ENCODE results near the gene KLHL7. TPM values are rescaled to one million over a fixed set of nuclear protein-coding genes. Genes with fewer than 3 reads are reported as not detected.

KLHL7 gene, protein sequence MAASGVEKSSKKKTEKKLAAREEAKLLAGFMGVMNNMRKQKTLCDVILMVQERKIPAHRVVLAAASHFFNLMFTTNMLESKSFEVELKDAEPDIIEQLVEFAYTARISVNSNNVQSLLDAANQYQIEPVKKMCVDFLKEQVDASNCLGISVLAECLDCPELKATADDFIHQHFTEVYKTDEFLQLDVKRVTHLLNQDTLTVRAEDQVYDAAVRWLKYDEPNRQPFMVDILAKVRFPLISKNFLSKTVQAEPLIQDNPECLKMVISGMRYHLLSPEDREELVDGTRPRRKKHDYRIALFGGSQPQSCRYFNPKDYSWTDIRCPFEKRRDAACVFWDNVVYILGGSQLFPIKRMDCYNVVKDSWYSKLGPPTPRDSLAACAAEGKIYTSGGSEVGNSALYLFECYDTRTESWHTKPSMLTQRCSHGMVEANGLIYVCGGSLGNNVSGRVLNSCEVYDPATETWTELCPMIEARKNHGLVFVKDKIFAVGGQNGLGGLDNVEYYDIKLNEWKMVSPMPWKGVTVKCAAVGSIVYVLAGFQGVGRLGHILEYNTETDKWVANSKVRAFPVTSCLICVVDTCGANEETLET
- total RNA-seq (2022; extraction: Qiagen RNA extraction; ENCODE audit: low read depth) = 17.4 to 25.0 TPM (median 24.4 TPM) in 5 replicates

GRCh38 chr7:23105644-23106056 lies at the start of gene KLHL7:
KLHL7 (plus strand) TSS chr7:23105785; CDS start chr7:23106027, 242 bp downstream.

DNA sequence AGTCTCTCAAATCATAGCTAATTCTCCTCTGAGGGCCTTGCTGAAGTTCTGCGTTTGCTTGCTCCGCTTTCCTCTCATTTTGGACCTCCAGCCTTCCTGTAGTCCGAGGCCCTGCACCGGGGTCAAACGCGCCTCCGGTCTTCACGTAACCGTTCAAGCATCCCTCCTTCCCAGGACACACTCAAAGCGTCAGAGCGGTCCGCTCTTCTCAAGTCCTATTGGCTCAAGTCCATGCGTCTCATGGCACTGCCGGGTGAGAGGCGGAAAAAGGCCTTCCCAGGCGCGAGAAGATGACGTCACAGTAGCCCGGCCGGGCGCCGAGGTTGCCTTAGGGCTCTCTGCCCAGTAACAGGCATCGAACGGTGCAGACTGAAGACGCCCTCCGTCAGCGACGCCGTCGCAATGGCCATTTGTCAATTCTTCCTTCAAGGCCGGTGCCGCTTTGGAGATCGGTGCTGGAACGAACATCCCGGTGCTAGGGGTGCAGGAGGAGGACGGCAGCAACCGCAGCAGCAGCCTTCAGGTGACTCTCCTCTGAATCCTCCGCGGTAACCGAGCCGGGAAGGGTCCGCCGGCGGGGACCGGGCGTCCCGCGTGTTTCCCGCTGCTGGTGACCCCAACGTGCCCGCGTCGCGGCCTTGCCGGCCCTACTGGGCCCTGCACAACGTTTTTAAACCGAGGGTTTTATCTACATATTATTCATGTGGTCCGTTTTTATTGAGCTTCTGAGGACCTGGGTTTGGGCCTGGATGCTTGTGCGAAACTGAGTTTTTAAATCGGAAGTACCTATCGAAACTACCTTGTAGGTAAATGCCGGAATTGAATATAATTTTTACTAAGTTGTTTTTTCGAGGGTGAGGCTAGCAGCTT lies 76.3 kb downstream of the KLHL7 start, which contains the start of gene NUP42:
TSS of gene NUP42 (plus strand) at position 365 of the 870 bp plus-strand sequence. CDS start at position 403, 38 bp downstream.

Other genes starting within 250 kb of the KLHL7 start
- 9.9 to 25.6 TPM (median 18.0 TPM) in 5 replicates for gene HYCC1, start 91.7 kb upstream of the KLHL7 start, total RNA-seq (2022; extraction: Qiagen RNA extraction; ENCODE audit: low read depth)
- 23.3 to 31.8 TPM (median 27.1 TPM) in 5 replicates for gene NUP42, start 76.3 kb downstream of the KLHL7 start, total RNA-seq (2022; extraction: Qiagen RNA extraction; ENCODE audit: low read depth)
- 1.7 to 3.3 TPM (median 2.6 TPM) in 5 replicates for gene GPNMB, start 141.0 kb downstream of the KLHL7 start, total RNA-seq (2022; extraction: Qiagen RNA extraction; ENCODE audit: low read depth)
- gene MALSU1, start 193.6 kb downstream of the KLHL7 start, total RNA-seq (2022; extraction: Qiagen RNA extraction; ENCODE audit: low read depth) = 62.9 to 90.9 TPM (median 87.5 TPM) in 5 replicates